NCI-H187 treated with DMSO at 0.1 percent for 48 hours (cell line): ENCODE results near the gene MCOLN1.
"Not testable (repeated sequence)": the region's sequence is repeated elsewhere in the genome, so short reads cannot be mapped to it uniquely, and the experiment has no call there.

Source experiments
- DNase-seq: peaks from one replicate; lab custom pipeline; 2025; lab: John Stamatoyannopoulos, UW

The MCOLN1 gene

GRCh38 chr19:7575434-7576040, 53.1 kb downstream of the MCOLN1 start:
- no peak for DNase-seq

GRCh38 chr19:7577422-7577821, 55.0 kb downstream of the MCOLN1 start:
- not testable (repeated sequence) for DNase-seq

GRCh38 chr19:7578127-7578526, 55.7 kb downstream of the MCOLN1 start:
- no peak for DNase-seq

GRCh38 chr19:7579182-7579581, 56.8 kb downstream of the MCOLN1 start:
- DNase-seq: no peak

GRCh38 chr19:7582446-7582845, 60.0 kb downstream of the MCOLN1 start:
- no peak for DNase-seq
